Transverse colon (tissue), 4 donors: Measurements from ENCODE around the gene CCDC40. TPM values are rescaled to one million over a fixed set of nuclear protein-coding genes. Genes with fewer than 3 reads are reported as not detected.

Experiments
- DNase-seq: peaks from one replicate; pipeline ENCODE4 v3.0.0-alpha.2; 2019
- H3K27ac ChIP-seq, 4 donors: fragments of 200-600 bp; sonication (generic); 2 replicates each; pipeline ENCODE4 v1.5.1; 2016 to 2018; ENCODE audit warnings: inconsistent platforms in 4 of 4
- H3K27me3 ChIP-seq: fragments of 200-600 bp; sonication (generic); 2 replicates; pipeline ENCODE4 v1.5.1; 2017; ENCODE audit warnings: inconsistent platforms
- H3K36me3 ChIP-seq, 4 donors: fragments of 200-600 bp; sonication (generic); 2 replicates each; pipeline ENCODE4 v1.5.1; 2017 to 2019; ENCODE audit warnings: inconsistent platforms in 4 of 4
- H3K4me1 ChIP-seq, 4 donors: fragments of 200-600 bp; sonication (generic); 2 replicates each; pipeline ENCODE4 v1.5.1; 2017 to 2020; ENCODE audit warnings: inconsistent platforms in 4 of 4
- H3K4me3 ChIP-seq, 4 donors: fragments of 200-600 bp; sonication (generic); 1 replicate in 1 of 4; 2 replicates in 3 of 4; pipeline versions ENCODE4 v1.5.1 to v1.6.1; 2017 to 2019; ENCODE audit warnings: inconsistent platforms in 4 of 4
- H3K9me3 ChIP-seq, 2 donors: fragments of 200-600 bp; sonication (generic); 2 replicates each; pipeline ENCODE4 v1.5.1; 2017 to 2019; ENCODE audit warnings: inconsistent platforms in 2 of 2
- EP300 ChIP-seq: sonication (generic); formaldehyde crosslinking; IDR thresholded peaks from one replicate; pipeline ENCODE4 v1.6.1; 2017; ENCODE audit warnings: antibody characterized with exemption, low read depth
- POLR2A ChIP-seq: fragments of 450-650 bp; IDR thresholded peaks from one replicate; pipeline ENCODE4 v1.6.1; 2016; ENCODE audit warnings: antibody characterized with exemption, mild to moderate bottlenecking, moderate library complexity
- POLR2AphosphoS5 ChIP-seq, 3 donors: sonication (generic); formaldehyde crosslinking; IDR thresholded peaks; one replicate each; pipeline ENCODE4 v1.6.1; 2016; ENCODE audit warnings: antibody characterized with exemption in 3 of 3
- WGBS, 2 donors: methylation state at CpG; one replicate each; pipeline ENCODE4 v1.1.5; 2018; ENCODE audit warnings: low coverage in 1 of 2; 5-methylcytosine and 5-hydroxymethylcytosine counted together
- in situ Hi-C, 4 donors: fragments of 200-750 bp; cut with MboI; loops; one replicate each; pipeline versions ENCODE4 v1.15.0 to v1.15.1; 2017; ENCODE audit warnings: low sequenced_read_pairs in 3 of 4, low pct_ligation_motif_present in 1 of 4, low pct_unique_long_range_greater_than_20kb in 1 of 4
- intact Hi-C: fragments of 100-400 bp; cut with DNase I; formaldehyde crosslinking; loops from one replicate; pipeline ENCODE4 v1.15.1; 2023; ENCODE audit warnings: low total_unique reads
- total RNA-seq, 4 donors: library from RNA; depleted of rRNA; stranded (reverse); fragments of >200 nt; gene quantifications; one replicate each; pipeline ENCODE4 v1.1.0, GENCODE V29; 2016
- TF ChIP-seq, protein P1 (sequence below), 5 experiments: fragments of 200-600 bp in 3 of 5; fragments of 450-650 bp in 2 of 5; sonication (generic) in 3 of 5; IDR thresholded peaks; 1 replicate in 2 of 5; 2 replicates in 3 of 5; pipeline ENCODE4 v1.5.1; 2016 to 2017; ENCODE audit warnings: antibody characterized with exemption in 5 of 5, inconsistent platforms in 3 of 5, mild to moderate bottlenecking in 2 of 5, moderate library complexity in 1 of 5

CCDC40 gene
- total RNA-seq, 4 donors from 2014 or later, result 0.75 to 2.8 (median 2.0) TPM

GRCh38 chr17:80081596-80081995 lies 45.2 kb downstream of the CCDC40 start:
- Histone ChIP-seq H3K9me3 (no peaks in the 10 kb centered on the region), H3K36me3 (no peaks in the 10 kb centered on the region), H3K27ac (no peak overlapping the region), H3K27me3 (no peaks in the 10 kb centered on the region), H3K4me3 (no peak overlapping the region), H3K4me1 (peaks cover 4 to 7% (median 6%) of the 10 kb centered on the region in 4 donors)
- intact Hi-C loops, result loop anchor here (10.0 kb wide), 1 partner anchor 77 kb away; no protein-coding TSS in a partner anchor
- no peak for TF ChIP-seq POLR2A
- no peak for TF ChIP-seq EP300
- TF ChIP-seq, protein P1, sequence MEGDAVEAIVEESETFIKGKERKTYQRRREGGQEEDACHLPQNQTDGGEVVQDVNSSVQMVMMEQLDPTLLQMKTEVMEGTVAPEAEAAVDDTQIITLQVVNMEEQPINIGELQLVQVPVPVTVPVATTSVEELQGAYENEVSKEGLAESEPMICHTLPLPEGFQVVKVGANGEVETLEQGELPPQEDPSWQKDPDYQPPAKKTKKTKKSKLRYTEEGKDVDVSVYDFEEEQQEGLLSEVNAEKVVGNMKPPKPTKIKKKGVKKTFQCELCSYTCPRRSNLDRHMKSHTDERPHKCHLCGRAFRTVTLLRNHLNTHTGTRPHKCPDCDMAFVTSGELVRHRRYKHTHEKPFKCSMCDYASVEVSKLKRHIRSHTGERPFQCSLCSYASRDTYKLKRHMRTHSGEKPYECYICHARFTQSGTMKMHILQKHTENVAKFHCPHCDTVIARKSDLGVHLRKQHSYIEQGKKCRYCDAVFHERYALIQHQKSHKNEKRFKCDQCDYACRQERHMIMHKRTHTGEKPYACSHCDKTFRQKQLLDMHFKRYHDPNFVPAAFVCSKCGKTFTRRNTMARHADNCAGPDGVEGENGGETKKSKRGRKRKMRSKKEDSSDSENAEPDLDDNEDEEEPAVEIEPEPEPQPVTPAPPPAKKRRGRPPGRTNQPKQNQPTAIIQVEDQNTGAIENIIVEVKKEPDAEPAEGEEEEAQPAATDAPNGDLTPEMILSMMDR (IDR thresholded peaks at IDR 0.05), result no peak
- no peak for TF ChIP-seq POLR2AphosphoS5 (IDR thresholded peaks at IDR 0.05)
- DNase-seq, result no peak
- in situ Hi-C loops, result loop anchor here in 1 of 4 donors (25.0 kb wide), 1 partner anchor 156 kb away; no protein-coding TSS in a partner anchor
- 89% methylated on average over 10 of the region's 14 CpGs; no CpG with 5 or more reads in 1 of the 2 donors for WGBS, 2 donors

DNA sequence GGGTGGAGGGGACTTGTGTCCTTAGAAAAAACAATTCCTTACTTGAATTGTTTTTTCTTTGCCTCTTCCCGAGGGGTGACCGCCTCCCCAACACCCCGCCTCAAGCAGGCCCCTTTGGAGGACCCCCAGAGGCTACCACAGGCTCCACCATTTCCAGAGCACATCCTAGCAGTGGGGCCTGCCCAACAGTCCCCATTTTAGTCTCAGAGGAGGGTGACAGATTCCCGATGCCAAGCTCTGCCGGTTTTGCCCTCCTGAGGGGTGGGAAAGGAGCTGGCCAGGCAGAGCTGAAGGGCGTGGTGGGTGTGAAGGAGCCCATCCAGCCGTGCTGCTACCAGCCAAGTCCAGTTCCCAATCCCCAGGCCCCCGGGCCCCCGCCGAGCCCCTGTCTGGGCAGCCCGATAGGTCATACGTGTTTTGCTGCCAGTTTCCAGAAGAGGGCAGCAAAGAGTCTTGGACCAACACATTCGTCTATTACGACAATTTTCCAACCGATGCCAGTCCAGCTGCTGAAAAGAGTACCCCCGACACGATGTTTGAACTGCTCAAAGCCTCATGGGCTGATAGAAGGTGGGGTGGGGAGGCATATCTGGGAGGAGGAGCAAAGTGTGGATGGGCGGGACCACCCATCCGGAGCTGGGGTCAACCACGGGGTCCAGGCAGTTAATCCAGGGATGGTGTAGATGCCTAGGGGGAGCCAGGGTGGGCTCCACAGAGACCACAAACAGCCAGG lies 46.1 kb downstream of the CCDC40 start:
- 29% methylated on average over 18 of the region's 20 CpGs; no CpG with 5 or more reads in 1 of the 2 donors for whole genome bisulfite sequencing, 2 donors
- no peaks in the 10 kb centered on the region for H3K9me3 ChIP-seq
- H3K36me3 ChIP-seq, result no peaks in the 10 kb centered on the region
- peak; percentile 57 for DNase-seq
- no peak overlapping the region for H3K27ac ChIP-seq
- H3K4me1 ChIP-seq, result peaks cover 4 to 7% (median 6%) of the 10 kb centered on the region in 4 donors
- TF ChIP-seq EP300 (no peak), POLR2A (no peak), POLR2AphosphoS5 (IDR thresholded peaks at IDR 0.05) (no peak)
- TF ChIP-seq, protein P1 (IDR thresholded peaks at IDR 0.05), result peak; percentile 72 to 83 (median 81)
- H3K27me3 ChIP-seq, result no peaks in the 10 kb centered on the region
- H3K4me3 ChIP-seq, result no peak overlapping the region
- intact Hi-C loops (loop anchor here (10.0 kb wide), 1 partner anchor 78 kb away; no protein-coding TSS in a partner anchor), in situ Hi-C loops (loop anchor here in 1 of 4 donors (25.0 kb wide), 1 partner anchor 155 kb away; no protein-coding TSS in a partner anchor)

DNA sequence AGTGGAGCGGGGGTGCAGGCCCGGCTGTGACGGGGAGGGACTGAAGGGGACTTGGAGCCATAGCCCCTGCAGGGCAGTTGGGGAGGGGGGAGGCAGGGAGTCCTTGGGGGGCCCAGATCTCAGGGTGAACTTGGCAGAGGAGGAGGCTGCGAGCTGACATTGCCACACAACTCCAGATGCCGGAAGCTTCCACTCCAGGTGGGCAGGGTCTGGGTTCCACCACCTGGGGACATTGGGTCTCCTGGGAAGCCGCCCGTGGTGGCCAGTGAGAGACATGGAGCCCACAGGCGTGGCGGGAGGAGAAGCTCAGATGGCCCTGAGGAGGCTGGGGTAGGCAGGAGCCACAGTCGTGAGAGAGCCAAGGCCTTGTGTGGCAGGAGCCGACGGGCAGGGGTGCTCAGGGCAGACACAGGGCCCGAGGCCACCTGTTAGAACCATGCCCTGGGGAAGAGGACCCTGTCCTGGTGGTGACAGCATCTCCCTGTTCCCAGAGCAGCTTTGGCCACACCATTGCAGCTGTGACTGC lies 46.8 kb downstream of the CCDC40 start:
- Histone ChIP-seq H3K36me3 (no peaks in the 10 kb centered on the region), H3K4me1 (peaks cover 4 to 7% (median 6%) of the 10 kb centered on the region in 4 donors), H3K27ac (no peak overlapping the region), H3K4me3 (no peak overlapping the region), H3K9me3 (no peaks in the 10 kb centered on the region), H3K27me3 (no peaks in the 10 kb centered on the region)
- intact Hi-C loops (loop anchor here (10.0 kb wide), 1 partner anchor 78 kb away; no protein-coding TSS in a partner anchor), in situ Hi-C loops (loop anchor here in 1 of 4 donors (25.0 kb wide), 1 partner anchor 154 kb away; no protein-coding TSS in a partner anchor)
- 83% methylated on average over 13 of the region's 13 CpGs; no CpG with 5 or more reads in 1 of the 2 donors for WGBS, 2 donors
- DNase-seq, result no peak
- TF ChIP-seq POLR2A, result no peak
- TF ChIP-seq EP300, result no peak
- TF ChIP-seq POLR2AphosphoS5 (IDR thresholded peaks at IDR 0.05), result no peak
- TF ChIP-seq, protein P1 (IDR thresholded peaks at IDR 0.05), result no peak

GRCh38 chr17:80084773-80085172 lies 48.3 kb downstream of the CCDC40 start:
- TF ChIP-seq EP300, result no peak
- TF ChIP-seq, protein P1 (IDR thresholded peaks at IDR 0.05), result no peak
- TF ChIP-seq POLR2A, result no peak
- TF ChIP-seq POLR2AphosphoS5 (IDR thresholded peaks at IDR 0.05), result no peak
- Histone ChIP-seq H3K9me3 (no peaks in the 10 kb centered on the region), H3K27ac (no peak overlapping the region), H3K27me3 (no peaks in the 10 kb centered on the region), H3K36me3 (no peaks in the 10 kb centered on the region), H3K4me1 (peaks cover 4 to 7% (median 6%) of the 10 kb centered on the region in 4 donors), H3K4me3 (no peak overlapping the region)
- DNase-seq, result no peak
- WGBS, 2 donors, result 94% methylated on average over 15 of the region's 15 CpGs; no CpG with 5 or more reads in 1 of the 2 donors
- intact Hi-C loops (loop anchor here (10.0 kb wide), 1 partner anchor 80 kb away; no protein-coding TSS in a partner anchor), in situ Hi-C loops (loop anchor here in 1 of 4 donors (25.0 kb wide), 1 partner anchor 153 kb away; no protein-coding TSS in a partner anchor)
